IPS-NIHi7 (cell line): ENCODE results near the gene UNC5CL.
"Not testable (repeated sequence)": the region's sequence is repeated elsewhere in the genome, so short reads cannot be mapped to it uniquely, and the experiment has no call there.

ENCODE experiments used
- DNase-seq: peaks from one replicate; pipeline ENCODE4 v3.0.0; 2012; ENCODE audit warnings: mixed read lengths; ENCODE audit errors: extremely low spot score

UNC5CL gene

DNA sequence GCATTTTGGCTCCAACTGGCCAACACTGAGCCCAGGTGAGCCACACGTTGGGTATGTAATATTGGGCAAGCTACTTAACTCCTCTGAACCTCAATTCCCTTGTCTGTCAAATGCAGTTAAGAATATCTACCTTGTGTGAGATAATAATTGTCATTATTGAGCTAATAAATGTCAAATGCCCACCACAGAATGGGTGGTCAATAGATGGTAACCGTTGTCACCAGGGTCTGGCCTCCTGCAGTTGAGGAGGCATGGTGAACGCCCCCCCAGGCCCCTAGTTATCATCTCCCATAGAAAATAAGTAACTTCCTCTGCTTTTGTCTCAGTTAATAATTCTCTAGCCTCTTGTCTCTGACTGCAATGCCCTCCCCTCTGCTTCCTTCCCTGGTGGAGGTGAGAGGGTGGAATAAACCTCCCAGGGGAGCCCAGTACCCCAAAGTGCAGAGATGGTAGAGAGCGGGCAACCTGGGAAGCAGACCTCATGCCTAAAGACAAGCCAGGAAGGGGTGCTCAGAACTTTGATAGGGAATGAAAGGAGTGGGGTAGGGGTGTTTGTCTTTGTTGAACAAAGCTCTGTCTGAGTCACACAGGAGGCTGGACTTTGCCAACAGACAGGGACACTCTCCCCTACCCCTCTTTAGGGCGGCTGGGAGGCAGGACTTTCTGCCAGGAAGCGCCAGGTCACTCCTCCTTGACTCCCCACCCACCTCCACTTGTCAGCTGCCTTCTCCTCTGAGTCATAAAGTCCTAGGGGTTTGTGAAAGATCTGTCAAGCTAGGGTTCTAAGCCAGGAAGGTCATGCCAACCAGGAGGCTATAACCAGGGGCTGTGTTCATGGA, 1.3 kb upstream of the UNC5CL start:
- DNase-seq, result peak; percentile 30

DNA sequence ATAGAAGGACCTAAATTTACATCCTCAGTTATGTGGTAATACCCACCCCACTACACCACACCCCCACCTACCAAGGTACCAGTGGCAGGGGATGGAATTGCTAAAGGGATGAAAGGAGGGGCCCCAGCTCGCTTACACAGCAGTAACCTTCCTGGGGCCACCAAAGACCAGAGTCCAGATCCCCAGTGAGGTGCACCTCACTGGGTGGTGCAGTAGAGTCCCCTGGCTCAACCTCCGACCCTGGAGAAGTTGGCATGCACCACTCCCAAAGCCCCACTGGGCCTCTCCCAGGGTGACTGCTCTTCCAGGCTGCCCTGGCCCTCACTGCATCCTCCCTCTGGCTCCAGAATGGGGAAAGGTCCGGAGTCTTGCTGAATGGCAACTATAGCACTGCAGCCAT, 816 bp downstream of the UNC5CL start:
- DNase-seq, result no peak

DNA sequence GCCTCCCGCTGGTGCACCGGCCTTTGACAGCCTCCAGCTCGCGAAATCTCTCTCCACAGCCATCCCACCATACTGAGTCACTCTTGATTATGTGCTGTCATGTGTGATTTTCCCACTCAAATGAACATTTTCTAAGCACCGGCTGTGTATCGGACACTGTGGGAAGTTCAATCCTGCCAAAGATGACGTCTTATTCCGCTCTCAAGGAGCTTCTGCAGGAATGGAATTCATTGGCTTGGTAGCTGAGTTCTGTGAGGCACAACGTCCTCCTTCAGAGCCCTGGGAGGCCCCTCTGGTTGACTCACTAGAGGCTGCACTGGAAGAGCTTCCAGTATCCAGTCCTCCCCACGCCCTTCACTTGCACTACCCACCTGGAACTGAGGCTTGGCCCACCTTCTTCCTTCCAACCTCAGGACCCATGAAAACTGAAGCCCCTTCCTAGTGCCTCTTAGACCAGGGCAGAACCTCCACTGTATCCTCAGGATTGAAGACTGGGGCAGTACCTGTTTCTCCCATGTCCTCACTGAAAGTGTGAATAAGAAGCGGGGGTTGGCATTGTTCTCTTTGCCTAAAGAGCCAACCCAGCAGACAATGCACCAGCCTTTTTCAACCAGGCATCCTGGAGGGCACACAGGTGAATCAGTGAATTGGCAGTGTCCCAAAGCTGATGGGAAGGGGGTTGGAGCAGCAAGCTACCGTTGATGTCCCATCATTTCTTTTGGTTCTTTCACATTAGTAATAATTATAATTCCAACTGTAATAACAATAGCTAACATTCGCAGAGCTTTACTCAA, 1.7 kb downstream of the UNC5CL start:
- no peak for DNase-seq

DNA sequence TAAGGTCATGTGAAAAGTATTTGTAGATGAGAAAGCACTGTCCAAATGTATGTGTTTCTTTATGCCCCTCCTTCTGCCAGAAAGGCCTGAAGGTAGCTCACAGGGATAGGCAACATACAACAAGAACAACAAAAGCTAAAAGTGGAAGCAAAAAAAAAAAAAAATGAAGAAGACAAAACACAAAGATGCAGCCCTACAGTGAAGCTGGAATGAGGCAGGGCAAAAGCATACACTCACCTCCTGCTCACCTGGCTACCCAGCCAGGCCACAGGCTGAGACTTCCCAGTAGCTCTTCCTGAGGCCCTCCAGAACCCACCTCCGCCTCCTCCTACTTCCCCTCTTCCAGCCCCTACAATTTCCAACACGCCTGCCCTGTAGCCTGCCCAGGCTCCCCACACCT, 2.4 kb downstream of the UNC5CL start:
- DNase-seq, result no peak

DNA sequence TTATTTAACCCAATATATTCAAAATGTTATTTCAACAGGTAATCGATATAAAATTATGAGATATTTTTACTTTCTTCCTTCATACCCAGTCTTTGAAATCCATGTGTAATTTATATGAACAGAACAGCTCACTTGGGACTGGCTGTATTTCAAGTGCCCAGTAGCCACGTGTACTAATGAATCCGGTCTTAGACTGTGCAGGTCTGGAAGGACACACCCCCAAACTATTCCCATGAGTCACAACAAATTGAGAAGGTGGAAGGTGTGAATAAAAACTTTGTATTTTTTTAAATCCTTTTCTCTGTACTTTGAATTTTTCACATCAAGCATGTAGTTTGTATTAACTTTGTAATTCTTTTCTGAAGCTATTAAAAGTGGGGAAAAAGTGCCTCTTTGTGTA, 2.8 kb downstream of the UNC5CL start:
- DNase-seq, result no peak

DNA sequence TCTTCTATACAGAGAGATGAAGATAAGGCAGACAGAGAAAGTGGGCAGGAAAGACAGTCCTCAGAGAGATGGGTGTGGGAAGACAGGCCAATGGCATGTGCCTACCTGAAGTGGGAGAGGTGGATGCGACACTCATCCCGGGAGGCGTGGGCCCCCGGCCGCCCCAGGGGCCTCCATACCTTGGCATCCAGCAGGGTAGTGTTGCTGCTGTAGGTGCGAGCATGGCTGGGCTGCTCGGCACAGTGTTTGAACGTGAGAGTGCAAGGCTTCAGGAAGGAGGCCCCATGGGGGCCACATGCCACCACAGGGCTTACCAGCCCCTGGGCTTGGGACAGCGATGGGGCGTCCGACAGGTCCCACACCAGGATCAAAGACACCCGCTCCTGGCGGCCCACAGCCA, 5.2 kb downstream of the UNC5CL start:
- no peak for DNase-seq

DNA sequence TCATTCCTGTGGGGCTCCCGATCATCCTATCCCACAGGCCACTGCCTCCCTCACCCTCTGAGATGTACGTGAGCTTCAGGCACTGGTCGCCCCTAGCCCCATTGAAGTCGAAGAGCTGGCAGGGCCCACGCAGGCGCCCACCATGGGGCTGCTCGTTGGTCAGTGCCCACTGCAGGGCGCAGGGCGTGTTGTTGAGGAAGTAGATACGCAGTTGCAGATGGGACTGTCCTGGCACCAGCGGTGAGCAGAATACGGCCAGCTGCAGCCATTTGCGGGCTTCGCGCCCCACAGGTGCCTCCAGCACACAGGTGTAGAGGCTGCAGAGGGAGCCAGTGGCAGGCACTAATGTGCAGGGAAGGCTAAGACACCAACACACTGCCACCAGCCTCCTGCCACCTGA, 6.2 kb downstream of the UNC5CL start:
- DNase-seq, result no peak

DNA sequence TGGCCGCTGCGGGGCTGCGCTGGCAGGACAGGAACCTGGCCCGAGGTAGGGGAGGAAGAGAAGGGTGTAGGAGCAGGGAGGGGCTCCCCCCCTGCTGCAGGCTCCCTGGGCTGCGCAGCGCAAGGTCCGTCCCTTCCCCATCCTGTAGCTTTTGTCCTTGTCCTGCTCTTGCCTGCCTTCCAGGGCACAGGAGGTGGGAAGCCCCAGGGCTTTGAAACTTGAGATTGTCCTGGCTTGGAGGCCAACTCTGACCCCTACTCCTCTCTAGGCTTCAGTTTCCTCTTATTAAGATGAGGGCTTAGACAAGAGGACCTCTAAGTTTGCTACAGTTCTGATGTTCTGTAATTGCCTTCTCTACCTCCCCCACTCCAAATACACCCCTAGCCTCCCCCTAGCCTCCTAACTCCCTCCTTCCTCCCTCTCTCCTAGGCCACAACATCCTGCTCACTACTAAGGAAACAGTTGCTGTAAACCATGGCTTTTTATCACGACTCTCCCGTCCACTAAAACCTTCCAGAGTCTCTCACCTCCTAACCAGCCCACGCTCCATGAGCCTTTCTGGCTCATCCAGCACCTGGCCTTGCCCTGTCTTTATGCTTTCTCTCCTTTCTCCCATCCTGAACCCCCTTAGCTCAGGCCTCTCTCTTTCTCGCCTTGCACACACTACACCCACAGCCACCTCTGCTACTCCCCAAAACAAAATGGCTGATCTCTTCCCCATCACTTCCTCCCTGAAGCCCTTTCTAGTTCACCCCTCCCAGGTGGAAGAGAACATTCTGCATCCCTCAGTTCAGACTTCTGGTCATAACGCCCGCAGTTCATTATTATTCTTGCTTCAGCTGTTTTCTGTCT, 10.2 kb downstream of the UNC5CL start:
- peak; percentile 66 for DNase-seq

DNA sequence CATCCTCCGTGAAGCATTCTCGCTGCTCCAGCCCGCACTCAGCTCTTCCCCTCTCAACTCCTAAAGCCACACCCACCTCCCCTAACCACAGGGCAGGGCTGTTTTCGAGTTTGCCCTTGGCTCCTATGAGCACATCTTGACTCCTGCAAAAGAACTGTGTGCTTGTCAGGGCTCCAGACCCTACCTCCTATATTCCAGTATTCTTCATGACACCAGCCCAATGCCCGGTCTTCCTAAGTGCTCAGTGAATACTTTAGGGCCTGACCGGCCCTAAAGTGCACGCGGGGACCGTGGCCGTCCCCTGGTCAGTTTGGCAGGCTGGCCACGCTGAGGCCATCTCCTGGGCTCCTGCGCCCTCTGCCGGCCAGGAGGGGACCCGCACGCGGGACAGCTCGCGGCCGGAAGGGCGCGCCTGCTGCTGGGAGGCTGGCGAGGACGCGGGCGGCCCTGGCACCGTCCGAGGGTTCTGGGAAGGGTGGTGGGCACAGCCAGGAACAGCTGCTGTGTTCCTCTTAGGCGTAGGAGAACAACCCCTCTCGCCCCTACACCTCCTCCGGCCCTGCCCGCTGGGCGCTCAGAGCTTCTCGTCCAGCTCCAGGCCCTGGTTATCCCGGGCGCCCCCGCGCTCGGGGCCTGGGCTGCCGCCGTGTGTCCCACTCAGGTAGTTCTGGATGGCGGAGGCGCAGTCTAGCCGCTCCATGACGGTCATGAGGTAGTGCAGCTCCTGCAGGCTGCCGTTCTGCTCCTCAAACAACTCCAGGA, 11.0 kb downstream of the UNC5CL start:
- DNase-seq, result peak; percentile 88

DNA sequence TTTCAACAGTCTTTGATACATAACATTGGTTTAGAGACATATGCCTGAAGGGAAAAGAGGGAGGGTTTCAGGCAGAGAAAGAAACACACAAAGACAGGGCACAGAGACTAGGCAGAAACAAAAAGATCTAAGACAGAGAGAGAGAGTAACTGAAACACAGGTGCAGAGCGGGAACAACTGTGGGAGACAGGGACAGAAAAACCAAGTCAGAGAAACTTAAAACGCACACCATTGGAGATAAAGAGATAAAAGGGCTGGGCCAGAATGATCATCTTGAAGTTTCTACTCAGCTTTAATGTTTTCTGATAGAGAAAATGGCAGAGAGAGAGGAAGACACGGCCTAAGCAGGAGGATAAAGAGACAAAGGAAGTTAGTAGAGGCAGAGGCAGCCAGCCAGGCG, 11.8 kb downstream of the UNC5CL start:
- no peak for DNase-seq

DNA sequence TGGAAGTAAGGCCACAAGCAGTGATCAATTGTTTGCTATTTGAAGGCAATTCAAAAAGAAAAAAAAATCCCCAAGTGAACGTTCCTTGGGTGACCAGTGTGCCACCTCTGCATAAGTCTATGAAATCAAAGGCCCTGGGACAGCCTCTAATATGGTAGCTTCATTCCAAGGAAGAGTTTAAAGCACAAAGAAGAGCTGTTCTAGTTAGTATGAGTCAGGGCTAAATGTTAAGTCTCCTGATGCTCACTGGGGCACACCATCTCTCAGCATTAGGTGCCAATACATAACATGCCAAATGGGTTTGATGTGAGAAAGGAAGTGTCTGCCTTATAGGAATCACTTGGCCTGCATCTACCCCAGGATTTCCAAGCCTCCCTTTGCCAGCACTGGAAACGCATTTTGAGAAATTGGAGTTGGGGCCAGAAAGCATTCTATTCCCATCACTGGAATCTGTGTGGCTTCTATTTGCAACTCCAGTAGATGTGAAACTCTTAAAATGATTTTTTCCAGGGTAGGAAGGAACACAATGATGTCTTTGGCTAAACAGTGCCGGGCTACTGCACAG, 13.0 kb downstream of the UNC5CL start:
- no peak for DNase-seq

DNA sequence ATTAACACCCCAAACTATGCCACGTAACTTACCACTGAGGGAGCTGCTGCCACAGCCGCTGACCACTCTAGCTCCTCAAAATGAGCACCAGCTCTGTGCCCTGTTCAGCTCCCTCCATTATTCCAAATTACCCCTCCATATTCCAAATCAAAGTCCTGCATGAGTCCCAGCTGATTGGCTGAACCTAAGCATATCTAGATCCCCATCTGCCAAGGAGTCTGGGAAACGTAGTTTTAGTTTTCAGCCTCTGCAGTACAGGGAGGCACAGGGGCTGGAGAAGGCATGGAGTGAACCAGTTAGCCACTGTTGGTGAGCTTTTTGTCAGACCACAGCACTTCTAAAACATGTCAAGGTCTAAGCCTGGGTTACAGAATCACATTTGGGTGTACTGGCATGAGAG, 15.9 kb downstream of the UNC5CL start:
- no peak for DNase-seq

DNA sequence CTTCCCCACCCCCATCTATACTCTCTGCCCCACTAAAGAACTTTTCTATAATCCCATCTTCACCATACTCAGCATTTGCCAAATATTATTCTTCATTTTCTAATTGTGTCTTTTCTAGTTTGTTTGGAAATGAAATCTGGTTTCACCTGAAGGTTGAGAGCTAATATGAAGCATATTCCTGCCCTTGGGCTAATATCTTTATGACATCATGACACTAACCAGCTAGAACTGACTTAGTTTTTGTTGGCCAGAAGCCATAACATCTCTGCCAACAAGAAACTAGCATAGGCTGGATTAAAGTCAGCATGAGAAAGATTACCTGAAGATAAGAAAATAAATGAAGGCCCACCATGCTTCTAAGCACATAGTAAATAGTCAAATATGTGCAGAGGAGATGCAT, 16.7 kb downstream of the UNC5CL start:
- no peak for DNase-seq

DNA sequence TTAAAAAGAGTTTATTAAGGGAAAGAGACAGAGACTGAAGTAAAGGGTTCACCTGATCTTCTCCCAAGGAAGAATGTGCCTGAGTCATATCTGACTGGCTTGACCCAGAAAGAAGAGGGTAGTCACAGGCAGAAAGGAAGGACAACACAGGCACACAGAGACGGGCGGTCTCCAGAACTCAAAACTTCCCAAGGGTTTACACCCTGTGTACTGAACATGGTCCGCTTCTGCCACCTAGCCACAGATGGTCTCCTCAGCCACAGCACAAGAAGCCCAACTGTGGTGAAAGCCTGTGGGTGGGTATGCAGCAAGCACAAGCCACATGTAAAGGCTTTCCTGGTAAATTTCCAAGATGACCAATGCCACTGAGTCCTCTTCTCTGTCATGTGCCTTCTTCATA, 17.2 kb downstream of the UNC5CL start:
- DNase-seq, result peak; percentile 30

DNA sequence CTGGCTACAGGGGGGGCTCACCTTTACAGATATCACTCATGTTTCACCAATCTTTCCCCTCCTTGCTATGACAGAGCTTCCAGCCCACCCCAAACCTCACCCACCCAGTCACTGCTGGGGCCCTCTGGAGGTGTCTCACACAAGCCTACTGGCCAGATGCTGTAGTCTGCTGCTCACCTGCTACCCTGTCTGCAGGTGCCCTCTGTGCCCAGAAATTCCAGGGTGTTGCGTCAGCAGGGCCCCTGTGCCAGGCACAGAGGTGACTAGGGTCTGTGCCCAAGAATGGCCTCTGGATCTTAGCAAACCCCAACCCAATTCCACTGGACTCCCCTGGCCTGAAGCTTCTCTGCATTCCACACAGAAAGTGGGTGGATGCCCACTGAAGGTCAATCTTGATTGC, 21.4 kb downstream of the UNC5CL start:
- no peak for DNase-seq

DNA sequence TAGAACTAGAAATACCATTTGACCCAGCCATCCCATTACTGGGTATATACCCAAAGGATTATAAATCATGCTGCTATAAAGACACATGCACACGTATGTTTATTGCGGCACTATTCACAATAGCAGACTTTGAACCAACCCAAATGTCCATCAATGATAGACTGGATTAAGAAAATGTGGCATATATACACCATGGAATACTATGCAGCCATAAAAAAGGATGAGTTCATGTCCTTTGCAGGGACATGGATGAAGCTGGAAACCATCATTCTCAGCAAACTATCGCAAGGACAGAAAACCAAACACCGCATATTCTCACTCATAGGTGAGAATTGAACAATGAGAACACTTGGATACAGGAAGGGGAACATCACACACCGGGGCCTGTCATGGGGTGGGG, 23.2 kb downstream of the UNC5CL start:
- not testable (repeated sequence) for DNase-seq

DNA sequence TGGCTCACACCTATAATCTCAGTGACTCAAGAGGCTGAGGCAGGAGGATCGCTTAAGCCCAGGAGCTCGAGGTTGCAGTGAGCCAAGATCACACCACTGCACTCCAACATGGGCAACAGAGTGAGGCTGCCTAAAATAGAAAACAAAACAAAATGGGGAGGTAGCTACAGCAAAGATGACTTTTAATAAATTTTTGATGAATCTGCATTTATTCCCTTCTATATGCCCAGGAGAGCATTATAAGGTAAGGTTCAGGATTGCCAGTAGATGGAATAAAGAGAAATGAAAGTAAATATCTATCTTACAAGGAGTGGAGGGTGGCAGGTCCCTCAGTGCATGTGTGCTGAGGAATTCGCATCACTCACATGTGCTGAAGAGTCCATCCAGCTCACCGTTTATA, 24.2 kb downstream of the UNC5CL start:
- DNase-seq, result no peak

DNA sequence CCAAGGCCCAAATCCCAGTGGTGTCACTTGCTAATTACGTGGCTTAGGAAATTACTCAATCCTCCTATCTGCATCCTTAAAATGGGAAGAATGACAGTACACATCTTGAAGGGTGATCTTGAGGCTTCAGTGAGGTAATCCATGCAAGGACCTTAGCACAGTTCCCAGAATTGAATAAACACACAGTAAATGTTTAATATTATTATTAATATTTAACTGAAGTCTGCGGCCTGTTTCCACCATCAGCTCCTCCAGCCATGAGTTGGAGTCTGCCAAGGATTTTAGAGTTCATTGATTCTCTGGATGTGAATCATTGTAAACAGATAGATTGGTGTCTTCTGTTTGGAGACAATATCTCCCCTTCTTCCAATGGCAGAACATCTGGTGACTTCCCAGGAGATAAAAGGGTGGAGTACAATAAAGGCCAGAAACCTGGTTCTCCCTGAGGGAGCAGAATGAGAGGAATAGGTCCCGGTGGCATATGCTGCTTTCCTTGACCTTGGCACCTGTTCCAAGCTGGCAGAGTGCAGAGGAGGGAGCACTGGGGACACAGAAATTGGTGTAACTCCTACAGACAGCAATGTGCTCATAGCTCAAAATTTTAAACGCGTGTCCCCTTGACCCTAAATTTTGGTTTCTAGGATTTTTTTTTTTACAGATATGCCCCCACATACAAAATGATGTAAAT, 25.4 kb downstream of the UNC5CL start:
- DNase-seq, result no peak

DNA sequence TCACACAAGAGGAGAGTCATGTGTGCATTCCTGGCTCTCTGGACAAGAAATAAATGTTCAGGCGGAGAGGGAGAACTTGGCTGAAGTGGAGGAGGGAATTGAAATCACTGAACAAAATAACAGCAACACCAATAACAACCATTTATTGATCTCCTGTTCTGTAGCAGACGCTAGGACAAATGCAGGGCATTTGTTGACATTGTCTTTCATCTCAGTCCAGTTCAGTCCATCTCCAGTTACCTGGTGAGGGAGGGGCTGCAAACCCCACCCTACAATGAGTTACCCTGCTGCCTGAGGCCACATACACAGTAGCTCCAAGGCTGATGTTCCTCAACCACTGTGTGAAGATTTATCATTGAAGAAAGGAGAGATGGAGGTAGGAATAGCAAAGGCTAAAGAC, 27.3 kb downstream of the UNC5CL start:
- no peak for DNase-seq

DNA sequence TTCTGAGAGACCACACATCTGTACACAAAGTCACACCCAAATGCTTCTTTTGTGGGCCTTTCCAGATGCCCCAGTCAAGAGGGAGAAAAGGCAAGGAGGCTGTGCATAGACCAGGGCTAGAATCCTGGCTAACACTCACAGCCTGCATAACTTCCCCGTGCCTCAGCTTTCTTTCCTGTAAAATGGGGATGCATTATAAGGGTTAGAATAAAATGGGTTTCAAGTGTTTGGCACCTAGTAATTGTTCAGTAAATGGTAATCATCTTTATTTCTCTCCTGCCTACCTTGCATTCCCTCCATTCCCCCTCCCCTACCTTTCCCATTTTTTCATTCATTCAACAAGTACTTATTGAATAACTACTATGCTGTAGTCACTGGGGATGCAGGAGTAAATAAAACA, 29.4 kb downstream of the UNC5CL start:
- no peak for DNase-seq

DNA sequence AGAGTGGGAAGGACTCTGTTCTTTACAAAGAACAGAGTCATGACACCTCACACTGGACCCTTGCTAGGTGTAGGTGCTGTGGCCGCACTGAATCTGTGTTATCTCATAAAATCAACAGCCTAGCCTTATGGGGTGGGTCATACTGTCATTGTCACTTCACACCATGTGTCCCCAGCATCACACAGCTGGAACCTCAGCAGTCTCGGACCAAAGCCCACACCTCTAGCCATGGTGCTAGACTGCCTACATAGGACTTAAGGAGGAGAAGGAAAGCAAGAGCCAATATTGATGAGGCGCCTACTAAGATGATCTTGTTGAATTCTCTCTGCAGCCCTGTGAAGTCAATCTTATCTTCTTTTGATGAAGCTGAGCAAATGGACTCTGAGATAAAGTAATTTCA, 31.0 kb downstream of the UNC5CL start:
- no peak for DNase-seq
